ENCODE measurements around the gene RARS2. TPM values are rescaled to one million over a fixed set of nuclear protein-coding genes. Genes with fewer than 3 reads are reported as not detected.

The RARS2 gene
- total and polyA plus RNA-seq, 9 of the 15 experiments (the other 6 are each of a cell fraction or from before 2014, with no cell fraction given) = 30.0 to 92.7 (median 43.4) TPM

DNA sequence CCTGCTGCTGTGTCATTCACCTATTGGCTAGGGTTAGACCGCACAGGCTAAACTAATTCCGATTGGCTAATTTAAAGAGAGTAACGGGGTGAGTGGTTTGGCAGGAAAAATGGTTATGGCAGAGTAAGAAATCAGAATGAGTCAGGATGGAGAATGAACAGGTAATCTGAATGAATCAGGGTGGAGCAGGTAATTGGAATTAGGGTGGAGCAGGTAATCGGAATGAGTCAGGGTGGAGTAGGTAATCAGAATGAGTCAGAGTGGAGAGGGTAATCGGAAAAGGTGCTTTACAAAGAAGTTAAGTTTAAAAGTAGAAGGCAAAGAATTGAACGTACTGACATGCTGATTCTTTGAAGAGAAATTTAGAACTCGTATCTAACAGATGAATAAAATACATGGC is 105.3 kb downstream of the RARS2 start:
- no peak for DNase-seq (ENCODE audit: extremely low read depth in 1 of 4, low spot score in 3 of 4)
- Histone ChIP-seq H3K9me3 (replicated peaks; ENCODE audit: control insufficient read depth, insufficient read depth, low read depth, low read length) (no peaks in the 10 kb centered on the region), H3K9me1 (ENCODE audit: control insufficient read depth, insufficient read depth, low read length) (no peaks in the 10 kb centered on the region), H3K4me1 (replicated peaks in 1 of 2; ENCODE audit: control insufficient read depth in 2 of 2, insufficient read depth in 2 of 2, low read length in 2 of 2) (no peaks in the 10 kb centered on the region), H3K79me2 (ENCODE audit: control insufficient read depth, insufficient read depth, low read length) (no peaks in the 10 kb centered on the region), H3K36me3 (ENCODE audit: control insufficient read depth, insufficient read depth, low read length) (no peaks in the 10 kb centered on the region), H3K9ac (ENCODE audit: insufficient read depth in 1 of 2, low read depth in 2 of 2, low read length in 2 of 2) (no peak overlapping the region), H3K4me2 (ENCODE audit: insufficient read depth, low read length) (no peak overlapping the region), H4K20me1 (replicated peaks; ENCODE audit: control insufficient read depth, insufficient read depth, low read length) (no peaks in the 10 kb centered on the region), H3K4me3 (no peak overlapping the region), H3K27me3 (ENCODE audit: control insufficient read depth in 2 of 2, insufficient read depth in 2 of 2, low read length in 2 of 2) (no peaks in the 10 kb centered on the region), H2AFZ (ENCODE audit: low read depth, low read length) (no peak overlapping the region), H3K27ac (ENCODE audit: extremely low read depth, low read depth, low read length) (no peak overlapping the region)
- intact Hi-C loops (cut with micrococcal nuclease) (loop anchor here (10.0 kb wide), 1 partner anchor 310 kb away; no protein-coding TSS in a partner anchor), in situ Hi-C loops (cut with MboI) (no loop called here)
- no peak for ATAC-seq
- 66% methylated on average over 7 of the region's 7 CpGs for WGBS (ENCODE audit: insufficient coverage, low coverage, missing lambda C conversion rate)
- CTCF ChIA-PET (ENCODE audit: low intra/inter-chr PET ratio) = interaction anchor here (0.6 kb wide), 2 partner anchors 418 to 1386 kb away, joined by 3 to 7 read pairs; no protein-coding TSS in a partner anchor
- no TSS peak for BruUV-seq (replicated peaks)
- POLR2A ChIA-PET = no interaction called here
- no peak for FAIRE-seq
- TF ChIP-seq ZBTB40 (IDR thresholded peaks at IDR 0.05) = no peak
- no peak for TF ChIP-seq ZBTB40 (CRISPR knock-in tag; IDR thresholded peaks at IDR 0.05)
- TF ChIP-seq, protein P1, sequence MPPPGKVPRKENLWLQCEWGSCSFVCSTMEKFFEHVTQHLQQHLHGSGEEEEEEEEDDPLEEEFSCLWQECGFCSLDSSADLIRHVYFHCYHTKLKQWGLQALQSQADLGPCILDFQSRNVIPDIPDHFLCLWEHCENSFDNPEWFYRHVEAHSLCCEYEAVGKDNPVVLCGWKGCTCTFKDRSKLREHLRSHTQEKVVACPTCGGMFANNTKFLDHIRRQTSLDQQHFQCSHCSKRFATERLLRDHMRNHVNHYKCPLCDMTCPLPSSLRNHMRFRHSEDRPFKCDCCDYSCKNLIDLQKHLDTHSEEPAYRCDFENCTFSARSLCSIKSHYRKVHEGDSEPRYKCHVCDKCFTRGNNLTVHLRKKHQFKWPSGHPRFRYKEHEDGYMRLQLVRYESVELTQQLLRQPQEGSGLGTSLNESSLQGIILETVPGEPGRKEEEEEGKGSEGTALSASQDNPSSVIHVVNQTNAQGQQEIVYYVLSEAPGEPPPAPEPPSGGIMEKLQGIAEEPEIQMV (tag; conservative IDR thresholded peaks at IDR 0.05; ENCODE audit: low read depth) = no peak
- no peak for TF ChIP-seq ILF3 (IDR thresholded peaks at IDR 0.05; ENCODE audit: borderline replicate concordance)
- TF ChIP-seq, protein P2, sequence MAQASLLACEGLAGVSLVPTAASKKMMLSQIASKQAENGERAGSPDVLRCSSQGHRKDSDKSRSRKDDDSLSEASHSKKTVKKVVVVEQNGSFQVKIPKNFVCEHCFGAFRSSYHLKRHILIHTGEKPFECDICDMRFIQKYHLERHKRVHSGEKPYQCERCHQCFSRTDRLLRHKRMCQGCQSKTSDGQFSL (CRISPR knock-in tag; IDR thresholded peaks at IDR 0.05) = no peak
- TF ChIP-seq, protein P2 (tag; IDR thresholded peaks at IDR 0.05) = no peak
- TF ChIP-seq CBFB (CRISPR knock-in tag; IDR thresholded peaks at IDR 0.05) = no peak
- TF ChIP-seq ELF2 (CRISPR knock-in tag; IDR thresholded peaks at IDR 0.05) = no peak
- TF ChIP-seq, protein P3, sequence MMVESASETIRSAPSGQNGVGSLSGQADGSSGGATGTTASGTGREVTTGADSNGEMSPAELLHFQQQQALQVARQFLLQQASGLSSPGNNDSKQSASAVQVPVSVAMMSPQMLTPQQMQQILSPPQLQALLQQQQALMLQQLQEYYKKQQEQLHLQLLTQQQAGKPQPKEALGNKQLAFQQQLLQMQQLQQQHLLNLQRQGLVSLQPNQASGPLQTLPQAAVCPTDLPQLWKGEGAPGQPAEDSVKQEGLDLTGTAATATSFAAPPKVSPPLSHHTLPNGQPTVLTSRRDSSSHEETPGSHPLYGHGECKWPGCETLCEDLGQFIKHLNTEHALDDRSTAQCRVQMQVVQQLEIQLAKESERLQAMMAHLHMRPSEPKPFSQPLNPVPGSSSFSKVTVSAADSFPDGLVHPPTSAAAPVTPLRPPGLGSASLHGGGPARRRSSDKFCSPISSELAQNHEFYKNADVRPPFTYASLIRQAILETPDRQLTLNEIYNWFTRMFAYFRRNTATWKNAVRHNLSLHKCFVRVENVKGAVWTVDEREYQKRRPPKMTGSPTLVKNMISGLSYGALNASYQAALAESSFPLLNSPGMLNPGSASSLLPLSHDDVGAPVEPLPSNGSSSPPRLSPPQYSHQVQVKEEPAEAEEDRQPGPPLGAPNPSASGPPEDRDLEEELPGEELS (CRISPR knock-in tag; IDR thresholded peaks at IDR 0.05; ENCODE audit: borderline replicate concordance) = no peak

Data from K562 (cell line).